Bone marrow (tissue), 2 donors: ENCODE results near the gene FAM168A.
"Not testable (repeated sequence)": the region's sequence is repeated elsewhere in the genome, so short reads cannot be mapped to it uniquely, and the experiment has no call there.

Source experiments
- DNase-seq, 2 donors: peaks; one replicate each; lab custom pipeline; 2025; lab: John Stamatoyannopoulos, UW

The FAM168A gene

DNA sequence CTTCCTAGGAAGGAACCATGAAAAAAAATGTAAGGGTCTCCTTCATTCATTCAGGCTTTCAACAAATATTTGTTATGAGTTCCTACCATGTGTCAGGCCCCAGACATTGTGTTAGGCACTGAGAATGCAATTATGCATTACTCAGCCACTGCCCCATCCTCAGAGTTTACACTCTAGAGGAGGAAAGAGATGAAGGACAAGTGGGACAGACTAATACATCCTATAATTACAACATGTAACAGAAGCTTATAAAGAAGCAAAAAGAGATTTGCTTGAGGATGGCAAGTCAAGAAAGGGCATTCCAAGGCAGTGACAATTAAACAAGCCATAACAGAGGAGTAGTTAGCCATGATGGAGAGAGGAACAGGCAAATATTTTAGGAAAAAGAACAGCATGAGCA is 78.6 kb downstream of the FAM168A start:
- no peak for DNase-seq

DNA sequence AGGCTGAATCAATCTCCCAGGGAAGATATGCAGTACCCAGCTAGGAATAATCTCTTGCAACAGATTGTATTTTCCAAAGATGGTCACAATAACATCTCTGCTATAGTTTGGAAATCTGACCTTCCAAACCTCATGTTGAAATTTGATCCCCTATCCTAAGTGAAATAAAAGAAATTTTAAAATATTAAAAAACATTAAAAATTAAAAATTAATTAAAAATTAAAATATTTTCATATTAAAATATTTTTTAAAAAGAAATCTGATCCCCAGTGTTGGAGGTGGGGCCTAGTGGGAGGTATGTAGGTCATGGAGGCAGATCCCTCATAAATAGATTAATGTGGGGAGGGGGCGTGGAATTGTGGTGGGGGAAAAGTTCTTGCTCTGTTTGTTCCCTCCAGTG is 79.7 kb downstream of the FAM168A start:
- DNase-seq = no peak

DNA sequence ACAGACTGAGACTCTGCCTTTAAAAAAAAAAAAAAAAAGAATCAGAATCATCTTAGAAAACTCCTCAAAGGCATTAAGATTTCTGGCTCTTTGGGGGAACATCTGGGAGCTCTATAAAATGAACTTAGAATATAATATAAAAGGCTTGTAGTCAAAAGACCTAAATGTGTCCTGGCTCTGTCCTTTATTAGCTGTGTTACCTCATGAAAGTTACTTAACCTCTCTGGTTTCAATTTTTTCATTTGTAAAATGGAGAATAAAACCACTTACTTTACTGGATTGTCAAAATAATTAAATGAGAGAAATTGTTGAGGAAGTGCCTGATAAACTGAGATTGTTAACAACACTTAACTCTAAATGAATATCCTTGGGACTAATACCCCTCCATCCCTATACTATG is 81.8 kb downstream of the FAM168A start:
- no peak for DNase-seq

DNA sequence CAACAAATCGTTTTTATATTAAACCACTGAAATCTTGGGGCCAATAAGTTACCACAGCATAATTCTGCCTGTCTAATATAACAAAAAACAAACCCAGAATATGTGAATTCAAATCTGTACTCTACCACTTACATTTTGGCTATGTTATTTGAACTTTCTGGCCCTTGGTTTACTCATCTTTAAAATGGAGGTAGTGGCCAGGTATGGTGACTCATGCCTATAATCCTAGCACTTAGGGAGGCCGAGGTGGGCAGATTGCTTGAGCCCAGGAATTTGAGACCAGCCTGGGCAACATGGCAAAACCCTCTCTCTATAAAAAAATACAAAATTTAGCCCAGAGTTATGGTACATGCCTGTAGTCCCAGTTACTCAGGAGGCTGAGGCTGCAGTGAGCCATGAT is 84.2 kb downstream of the FAM168A start:
- no peak for DNase-seq

DNA sequence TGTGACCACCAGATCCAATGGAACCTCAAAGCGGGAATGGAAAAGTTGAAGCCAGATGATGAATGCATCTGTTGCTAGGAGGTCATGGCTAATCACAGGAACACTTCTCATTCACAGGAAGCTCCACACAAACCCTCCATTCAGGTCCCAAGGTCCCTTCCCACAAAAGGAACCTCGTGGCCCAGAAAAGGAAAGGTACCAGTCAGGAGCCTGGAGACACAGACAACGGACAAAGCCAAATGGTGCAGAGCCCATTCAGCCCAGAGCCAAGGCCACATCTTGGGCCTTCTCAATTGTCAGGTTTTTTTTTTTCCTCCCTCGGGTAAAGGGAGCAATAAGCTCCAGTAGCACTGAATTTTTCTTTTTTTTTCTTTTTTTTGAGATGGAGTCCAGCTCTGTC is 87.0 kb downstream of the FAM168A start:
- DNase-seq = no peak

DNA sequence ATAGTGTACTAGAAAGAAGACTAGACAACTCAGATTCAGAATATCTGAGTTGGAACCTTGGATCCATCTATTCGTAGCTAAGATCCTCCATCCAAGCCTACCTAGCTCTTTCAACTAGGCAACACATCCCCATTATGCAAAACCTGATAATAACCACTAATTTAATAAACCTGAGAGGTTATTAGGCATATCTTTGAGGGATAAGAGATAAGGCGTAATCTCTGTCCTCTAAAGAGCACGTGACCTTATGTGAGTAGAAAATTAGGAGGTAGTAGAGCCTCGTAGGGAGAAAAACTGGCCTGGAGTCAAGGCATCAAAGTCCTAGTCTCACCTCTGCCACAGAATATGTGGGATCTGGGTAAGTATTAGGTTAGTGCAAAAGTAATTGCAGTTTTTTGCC is 87.8 kb downstream of the FAM168A start:
- no peak for DNase-seq

DNA sequence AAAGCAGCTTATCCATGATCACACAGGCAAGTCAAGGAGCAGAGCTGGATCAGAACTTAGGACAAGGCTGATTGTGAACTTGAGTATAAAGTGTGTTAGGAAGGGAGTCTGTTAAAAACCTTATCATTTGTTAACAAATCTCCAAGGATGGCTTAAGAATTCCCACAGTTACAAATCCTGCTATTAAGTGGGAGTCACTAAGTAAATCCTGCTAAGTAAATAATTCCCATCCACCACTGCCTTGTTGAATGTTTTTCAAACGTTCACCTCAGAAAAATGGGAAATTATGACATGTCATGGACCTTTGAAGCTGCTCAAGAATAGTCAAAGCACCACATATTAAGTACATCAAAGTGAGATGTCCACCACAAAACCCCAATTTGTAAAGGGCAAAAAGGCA is 88.7 kb downstream of the FAM168A start:
- DNase-seq = no peak

DNA sequence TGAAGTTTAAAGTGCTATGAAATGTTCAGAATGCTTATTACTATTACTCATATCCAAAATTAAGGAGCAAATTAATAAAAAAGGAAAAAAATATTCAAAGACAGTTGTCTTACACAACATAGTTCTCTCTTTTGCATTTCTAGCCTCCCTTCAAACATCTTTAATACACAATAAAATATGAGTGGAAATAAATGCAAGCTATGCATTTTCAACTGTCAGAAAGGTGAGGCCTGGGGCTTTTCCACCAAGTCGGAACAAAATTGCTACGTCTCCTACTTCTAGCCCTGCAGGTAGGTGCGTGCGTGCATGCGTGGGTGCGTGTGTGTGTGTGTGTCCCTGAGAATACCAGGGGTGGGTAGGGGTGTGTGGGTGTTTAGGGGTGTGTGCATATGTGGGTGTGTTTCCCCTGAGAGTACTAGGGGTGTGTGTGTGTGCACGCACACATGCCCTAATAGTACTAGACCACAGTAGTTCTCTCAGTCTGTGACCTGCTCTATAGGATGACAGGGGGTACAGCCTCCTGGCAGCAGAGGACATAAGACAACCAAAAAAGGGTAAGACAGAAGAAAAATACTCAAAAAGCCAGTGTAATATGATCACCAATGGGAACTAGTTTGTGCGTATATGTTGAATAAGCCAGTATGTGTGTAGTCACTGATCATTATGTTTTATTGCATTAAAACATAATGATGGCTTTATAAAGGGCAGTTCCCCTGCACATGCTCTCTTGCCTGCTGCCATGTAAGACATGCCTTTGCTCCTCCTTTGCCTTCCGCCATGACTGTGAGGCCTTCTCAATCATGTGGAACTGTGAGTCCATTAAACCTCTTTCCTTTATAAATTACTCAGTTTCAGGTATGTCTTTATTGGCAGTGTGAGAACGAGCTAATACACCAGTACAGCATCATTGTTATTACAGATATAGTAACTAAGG is 89.4 kb downstream of the FAM168A start:
- DNase-seq = no peak

DNA sequence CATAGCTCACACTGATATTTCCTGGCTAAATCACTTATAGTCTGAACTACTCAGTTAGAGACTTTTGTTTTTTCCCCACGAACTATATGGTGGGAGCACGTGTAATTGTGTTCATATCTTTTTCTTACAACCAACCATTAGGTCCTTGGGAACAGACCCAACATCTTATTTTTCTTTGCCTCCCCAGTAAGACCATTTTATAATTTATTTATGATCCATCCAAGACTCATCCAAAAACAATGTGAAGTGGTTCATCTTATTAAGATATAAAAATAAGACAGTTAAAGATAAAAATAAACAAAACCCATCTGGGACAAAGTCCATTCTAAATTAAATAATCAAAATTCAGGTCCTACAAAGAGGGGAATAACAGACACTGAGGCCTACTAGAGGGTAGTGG is 90.8 kb downstream of the FAM168A start:
- no peak for DNase-seq

DNA sequence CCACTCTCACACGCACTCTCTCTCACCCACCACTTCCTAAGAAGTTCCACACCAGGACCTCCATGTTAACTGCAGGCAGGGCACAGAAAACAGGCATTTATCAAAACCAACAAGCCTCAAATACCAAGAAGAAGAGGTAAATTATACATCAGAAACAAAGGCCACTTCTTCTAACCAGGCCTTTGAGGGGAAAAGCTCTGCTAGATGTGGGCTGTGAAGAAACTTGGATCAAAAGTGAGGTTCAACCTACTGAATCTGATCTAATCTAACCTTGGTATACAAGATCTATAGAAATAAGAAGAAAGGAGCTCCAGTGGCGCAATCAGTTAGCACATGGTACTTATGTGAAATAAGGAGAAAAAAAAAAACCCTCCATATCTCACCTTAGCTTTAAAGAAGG is 91.9 kb downstream of the FAM168A start:
- DNase-seq = no peak

DNA sequence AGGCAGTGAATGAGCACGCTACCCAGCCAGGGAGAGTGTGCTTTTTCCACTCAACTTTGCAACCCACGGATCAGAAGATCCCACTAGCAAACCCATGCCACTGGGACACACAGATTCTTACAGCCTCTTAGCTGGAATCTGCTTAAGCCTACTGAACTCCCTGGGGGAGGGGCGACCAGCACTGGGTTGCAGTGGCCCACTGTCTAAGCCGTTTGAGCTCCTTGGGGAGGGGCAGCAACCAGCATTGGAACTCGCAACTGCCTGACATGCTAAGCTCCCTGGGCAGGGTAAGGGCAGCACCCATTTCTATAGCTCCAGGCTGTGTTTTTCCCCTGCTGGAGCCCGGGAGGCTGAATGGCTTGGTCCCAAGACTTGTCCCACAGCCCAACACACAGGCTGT is 99.6 kb downstream of the FAM168A start:
- no peak for DNase-seq

DNA sequence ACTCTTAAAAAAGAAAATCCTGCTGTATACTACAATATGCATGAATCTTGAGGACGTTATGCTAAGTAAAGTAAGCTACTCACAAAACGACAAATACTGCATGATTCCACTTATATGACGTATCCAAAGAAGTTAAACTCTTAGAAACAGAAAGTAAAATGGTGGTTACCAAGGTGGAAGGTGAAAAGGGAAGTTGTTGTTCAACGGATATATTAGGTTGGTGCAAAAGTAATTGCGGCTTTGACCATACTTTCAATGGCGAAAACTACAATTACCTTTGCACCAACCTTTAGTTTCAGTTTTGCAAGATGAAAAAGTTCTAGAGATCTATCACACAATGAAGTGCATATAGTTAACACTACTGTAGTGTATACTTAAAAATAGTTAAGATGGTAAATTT is 101.8 kb downstream of the FAM168A start:
- DNase-seq = no peak

DNA sequence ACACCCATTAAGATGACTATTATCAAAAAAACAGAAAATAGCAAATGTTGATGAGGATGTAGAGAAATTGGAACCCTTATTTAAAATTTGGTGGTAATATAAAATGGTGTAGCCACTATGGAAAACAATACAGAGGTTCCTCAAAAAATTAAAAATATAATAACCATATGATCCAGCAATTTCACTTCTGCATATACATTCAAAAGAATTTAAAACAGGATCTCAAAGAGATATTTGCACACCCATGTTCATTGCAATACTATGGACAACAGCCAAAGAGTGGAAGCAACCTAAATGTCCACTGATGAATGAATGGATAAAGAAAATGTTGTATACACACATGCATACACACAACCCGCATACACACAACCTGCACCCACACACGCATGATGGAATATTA is 102.2 kb downstream of the FAM168A start:
- DNase-seq = no peak

DNA sequence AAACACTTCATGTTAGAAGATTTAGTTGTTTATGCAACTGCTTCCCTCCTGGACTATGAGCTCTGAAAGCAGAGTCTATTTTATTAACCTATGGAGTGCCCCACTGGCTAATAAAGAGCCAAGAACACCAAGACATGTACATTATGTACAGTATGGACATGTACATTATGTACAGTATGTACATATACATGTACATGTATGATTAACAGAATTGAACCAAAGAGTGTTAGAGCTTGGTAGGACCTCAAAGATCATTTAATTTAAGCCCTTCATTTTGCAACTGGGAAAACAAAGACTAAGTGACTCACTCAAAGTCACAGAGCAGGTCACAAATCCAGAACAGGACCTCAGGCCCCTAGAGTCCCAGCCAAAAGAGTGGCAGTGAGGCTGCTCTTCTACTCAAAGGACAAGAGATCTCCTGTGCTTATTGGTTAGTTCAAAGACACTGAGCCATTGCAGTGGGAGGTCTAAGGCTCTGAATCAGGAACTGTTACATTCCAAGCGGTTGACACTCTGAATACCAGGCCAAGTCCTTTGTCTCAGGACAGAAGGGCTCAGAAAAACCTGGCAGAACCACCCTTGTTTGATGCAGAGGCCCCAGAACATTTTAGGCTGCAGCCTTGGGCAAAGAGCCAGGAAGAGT is 103.8 kb downstream of the FAM168A start:
- DNase-seq = no peak

DNA sequence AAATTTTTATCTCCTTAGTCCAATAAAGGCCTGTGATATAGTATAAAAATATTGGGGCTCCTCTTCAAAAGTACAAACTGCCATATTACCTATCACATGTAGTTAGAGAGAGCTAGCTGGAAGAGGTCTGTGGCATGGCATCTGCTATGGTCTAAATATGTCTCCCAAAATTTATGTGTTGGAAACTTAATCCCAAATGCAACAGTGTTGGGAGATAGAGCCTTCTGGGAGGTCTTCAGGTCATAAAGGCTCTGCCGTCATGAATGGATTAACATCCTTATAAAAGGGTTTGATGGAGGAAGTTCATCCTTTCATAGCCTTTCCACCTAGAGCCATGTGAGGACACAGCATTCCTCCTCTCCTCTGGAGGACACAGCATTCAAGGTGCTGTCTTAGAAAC is 116.3 kb downstream of the FAM168A start:
- DNase-seq = no peak

DNA sequence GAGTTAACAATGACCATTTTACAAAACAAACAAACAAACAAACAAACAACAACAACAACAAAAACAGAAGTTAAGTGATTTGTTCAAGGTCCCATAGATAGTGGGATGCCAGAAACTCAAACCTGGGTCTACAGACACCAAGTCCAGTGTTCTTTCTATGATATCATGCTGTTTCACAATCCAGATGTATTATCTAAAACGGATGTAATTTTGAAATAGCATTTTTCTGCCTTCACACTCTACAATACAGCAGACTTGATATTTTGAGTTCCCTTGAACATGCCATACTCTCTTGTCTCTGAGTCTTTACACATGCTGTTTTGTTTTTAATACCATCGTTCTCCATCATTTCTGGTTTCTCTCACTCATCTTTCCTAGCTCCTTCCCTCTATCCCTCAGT is 117.2 kb downstream of the FAM168A start:
- DNase-seq = no peak

DNA sequence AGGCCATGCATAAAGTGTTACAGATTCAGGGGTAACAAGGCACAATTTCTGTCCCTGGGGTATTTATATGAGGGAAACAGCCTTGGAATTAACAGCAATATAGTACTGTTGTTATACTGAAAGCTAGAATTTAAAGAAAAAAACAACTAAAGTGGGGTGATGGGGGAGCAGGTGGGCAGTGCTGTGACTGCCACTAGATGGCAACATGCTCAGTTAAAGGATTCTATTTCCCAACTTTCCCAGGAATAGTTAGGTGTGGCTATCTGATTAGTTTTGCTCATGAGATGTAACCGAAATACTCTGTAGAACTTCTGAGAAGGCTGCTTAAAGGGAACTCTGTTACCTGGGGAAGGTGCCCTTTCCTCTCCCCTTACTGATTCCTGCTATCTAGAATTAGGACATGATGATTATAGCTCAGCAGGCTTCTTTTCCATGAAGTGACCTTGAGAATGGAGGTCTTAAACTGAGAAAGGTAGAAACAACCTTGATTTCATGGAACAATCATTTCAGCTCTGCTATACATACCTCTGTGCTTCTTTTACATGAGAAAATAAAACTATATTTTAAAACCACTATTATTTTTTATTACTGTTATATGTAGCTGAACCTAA is 119.1 kb downstream of the FAM168A start:
- DNase-seq = no peak

DNA sequence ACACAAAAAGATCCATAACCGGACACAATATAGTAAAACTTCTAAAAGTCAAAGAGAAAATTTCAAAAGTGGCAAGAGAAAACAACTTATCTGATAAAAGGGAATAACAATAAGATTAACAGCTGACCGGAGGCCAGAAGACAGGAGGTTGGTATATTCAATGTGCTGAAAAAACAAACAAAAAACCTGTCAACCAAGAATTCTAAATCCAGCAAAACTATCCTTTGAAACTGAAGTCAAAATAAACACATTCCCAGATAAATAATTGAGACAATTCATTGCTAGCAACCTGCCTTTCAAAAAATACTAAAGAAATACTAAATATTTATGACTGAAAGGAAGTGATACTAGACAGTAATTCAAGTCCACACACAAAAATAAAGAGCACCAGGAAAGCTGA is 120.4 kb downstream of the FAM168A start:
- DNase-seq = no peak

DNA sequence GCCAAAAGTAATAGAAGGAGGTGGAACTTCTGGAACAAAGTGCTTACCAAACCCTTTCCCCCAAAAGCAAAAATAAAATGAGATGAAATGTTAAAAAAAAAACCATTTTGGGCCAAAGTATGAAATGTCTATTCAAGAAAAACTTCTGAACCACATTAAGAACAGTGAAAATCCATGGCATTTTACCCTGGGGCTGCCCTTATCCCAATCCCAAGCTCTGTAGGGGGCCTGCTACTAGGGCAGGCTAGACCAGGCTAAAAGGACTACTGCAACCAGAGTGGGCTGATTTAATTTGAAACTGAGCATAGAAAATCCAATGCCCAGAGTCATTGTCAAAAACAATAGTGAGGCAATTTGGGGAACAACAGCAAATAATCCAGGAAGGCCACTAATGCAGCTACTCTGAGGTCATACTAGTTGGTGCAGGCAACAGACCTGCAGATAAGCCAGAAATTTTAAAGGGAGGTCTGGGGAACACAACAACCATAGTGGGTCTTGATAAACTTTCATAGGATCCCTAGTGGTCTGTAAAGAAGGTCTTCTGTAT is 122.3 kb downstream of the FAM168A start:
- DNase-seq = no peak

DNA sequence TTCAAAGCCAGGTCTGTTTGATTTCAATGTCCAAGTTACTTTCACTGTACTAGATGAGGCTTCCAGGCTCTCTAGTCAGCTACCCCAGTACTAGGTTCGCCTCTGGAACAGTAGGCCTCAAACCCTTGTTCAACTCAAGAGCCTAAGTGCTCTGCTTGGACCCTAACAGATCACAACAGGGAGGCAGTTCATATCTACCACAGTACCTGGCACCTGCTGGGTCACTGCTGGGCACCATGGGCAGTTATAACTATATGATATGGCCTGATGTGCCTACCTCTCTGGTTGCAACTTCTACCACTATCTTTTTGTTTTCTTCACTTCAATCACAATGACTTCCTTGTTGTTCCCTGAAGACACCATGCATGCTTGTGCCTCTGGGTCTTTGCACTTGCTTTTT is 124.7 kb downstream of the FAM168A start:
- no peak for DNase-seq

DNA sequence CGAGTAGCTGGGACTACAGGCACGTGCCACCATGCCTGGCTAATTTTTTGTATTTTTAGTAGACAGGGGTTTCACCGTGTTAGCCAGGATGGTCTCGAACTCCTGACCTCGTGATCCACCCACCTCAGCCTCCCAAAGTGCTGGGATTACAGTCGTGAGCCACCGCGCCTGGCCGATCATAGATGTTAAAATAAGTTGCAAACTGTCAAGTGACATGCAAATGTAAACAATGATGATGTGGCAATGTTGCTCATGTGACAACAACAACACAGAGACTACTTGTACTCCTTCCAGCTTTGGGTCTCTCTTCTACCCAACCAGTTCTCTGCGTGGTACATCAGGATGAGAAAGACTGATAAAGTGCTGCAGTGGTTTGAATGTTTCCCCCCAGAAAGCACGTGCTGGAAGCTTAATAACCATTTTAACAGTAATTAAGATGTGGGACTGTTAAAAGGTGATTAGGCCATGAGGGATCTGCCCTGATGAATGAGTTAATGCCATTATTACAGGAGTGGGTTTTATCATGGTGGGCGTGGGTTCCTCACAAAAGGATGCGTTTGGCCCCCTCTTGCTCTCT is 127.8 kb downstream of the FAM168A start:
- DNase-seq = not testable (repeated sequence)

DNA sequence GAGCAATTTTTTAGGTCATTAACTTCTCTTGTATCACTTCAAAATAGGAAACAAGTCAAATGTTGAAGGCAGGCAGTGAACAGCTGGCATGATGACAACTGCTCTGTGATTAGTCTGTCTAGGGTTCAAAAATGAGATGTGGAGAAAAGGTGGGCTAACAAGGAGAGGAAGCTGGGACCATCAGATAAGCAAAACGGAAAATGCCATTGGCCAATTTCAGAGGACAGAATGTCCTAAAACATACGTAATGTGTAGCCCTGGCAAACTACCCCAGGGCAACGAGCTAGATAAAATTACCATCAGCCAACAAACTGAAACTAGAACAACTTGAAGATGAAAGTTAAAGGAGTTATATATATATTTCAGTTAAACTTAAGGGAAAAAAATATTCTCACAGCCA is 128.5 kb downstream of the FAM168A start:
- peak in 1 of 2 donors; percentile 74 for DNase-seq
